ENCODE results near the gene RNF167.

GRCh38 chr17:4967539-4968485 is 27.7 kb downstream of the RNF167 start, which contains the start of gene SPAG7:
- TF ChIP-seq, protein P1, sequence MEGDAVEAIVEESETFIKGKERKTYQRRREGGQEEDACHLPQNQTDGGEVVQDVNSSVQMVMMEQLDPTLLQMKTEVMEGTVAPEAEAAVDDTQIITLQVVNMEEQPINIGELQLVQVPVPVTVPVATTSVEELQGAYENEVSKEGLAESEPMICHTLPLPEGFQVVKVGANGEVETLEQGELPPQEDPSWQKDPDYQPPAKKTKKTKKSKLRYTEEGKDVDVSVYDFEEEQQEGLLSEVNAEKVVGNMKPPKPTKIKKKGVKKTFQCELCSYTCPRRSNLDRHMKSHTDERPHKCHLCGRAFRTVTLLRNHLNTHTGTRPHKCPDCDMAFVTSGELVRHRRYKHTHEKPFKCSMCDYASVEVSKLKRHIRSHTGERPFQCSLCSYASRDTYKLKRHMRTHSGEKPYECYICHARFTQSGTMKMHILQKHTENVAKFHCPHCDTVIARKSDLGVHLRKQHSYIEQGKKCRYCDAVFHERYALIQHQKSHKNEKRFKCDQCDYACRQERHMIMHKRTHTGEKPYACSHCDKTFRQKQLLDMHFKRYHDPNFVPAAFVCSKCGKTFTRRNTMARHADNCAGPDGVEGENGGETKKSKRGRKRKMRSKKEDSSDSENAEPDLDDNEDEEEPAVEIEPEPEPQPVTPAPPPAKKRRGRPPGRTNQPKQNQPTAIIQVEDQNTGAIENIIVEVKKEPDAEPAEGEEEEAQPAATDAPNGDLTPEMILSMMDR (IDR thresholded peaks at IDR 0.05; ENCODE audit: low read depth, low read length), result no peak
- no peak for TF ChIP-seq EZH2phosphoT487 (IDR thresholded peaks at IDR 0.05; ENCODE audit: low read depth)
